HCT116 (cell line): ENCODE results near the gene MCF2L2. TPM values are rescaled to one million over a fixed set of nuclear protein-coding genes. Genes with fewer than 3 reads are reported as not detected.

Source experiments
- ATAC-seq: fragments of 200-7000 bp; cut with Tn5 transposase; 2 replicates; pipeline ENCODE4 v1.9.1; 2020; ENCODE audit warnings: mild to moderate bottlenecking, moderate library complexity
- BruUV-seq: library from RNA; stranded (reverse); fragments of 400-500 nt; replicated peaks from 2 replicates; lab custom pipeline; 2021; lab: Mats Ljungman, UMichigan
- CTCF ChIA-PET: fragments of 300-600 bp; sonication (Branson Sonifier 250); formaldehyde crosslinking; loops from one replicate; lab custom pipeline; 2021; ENCODE audit warnings: antibody characterized with exemption; lab: Charles Lee
- POLR2A ChIA-PET: fragments of 300-600, 350-600 bp; sonication (Branson Sonifier 250); formaldehyde crosslinking; loops from one replicate; lab custom pipeline; 2021; ENCODE audit warnings: antibody characterized with exemption; lab: Charles Lee
- RAD21 ChIA-PET, 2 experiments: fragments of 300-600 bp; sonication (Branson Sonifier 250); formaldehyde crosslinking; loops; one replicate each; lab custom pipeline; 2023; ENCODE audit warnings: low total read pairs in 2 of 2; ENCODE audit not compliant: uncharacterized antibody in 2 of 2, unreplicated experiment in 2 of 2, low non-redundant PET in 1 of 2; lab: Charles Lee
- DNase-seq: peaks from one replicate; pipeline ENCODE4 v3.0.0-alpha.2; 2010; ENCODE audit warnings: low read depth, low spot score
- H2AFZ ChIP-seq: fragments of 200-600 bp; shearing (Covaris generic), sonication (generic); 2 replicates; pipeline ENCODE4 v1.6.1; 2017; ENCODE audit warnings: low read depth, mixed run types, mixed read lengths, antibody characterized with exemption, low read length; ENCODE audit not compliant: poor library complexity, severe bottlenecking
- H3K27ac ChIP-seq: 2 replicates; pipeline ENCODE4 v1.5.1; 2012; ENCODE audit warnings: low read depth, low read length
- H3K27me3 ChIP-seq: fragments of 200-600 bp; sonication (generic); 2 replicates; pipeline ENCODE4 v1.6.1; 2016; ENCODE audit warnings: mixed run types, low read length, mixed read lengths; ENCODE audit not compliant: insufficient read depth
- H3K36me3 ChIP-seq, 2 experiments: fragments of 200-500 bp in 1 of 2; fragments of 200-600 bp in 1 of 2; sonication (Bioruptor generic) in 1 of 2; sonication (generic) in 1 of 2; 2 replicates each; pipeline versions ENCODE4 v1.5.1 to v1.6.1; 2014 to 2016; ENCODE audit warnings: low read length in 2 of 2, inconsistent platforms in 1 of 2, mixed read lengths in 1 of 2, mixed run types in 1 of 2; ENCODE audit not compliant: insufficient read depth in 2 of 2, control insufficient read depth in 1 of 2
- H3K4me1 ChIP-seq, 2 experiments: fragments of 200-600 bp in 1 of 2; sonication (generic) in 1 of 2; 2 replicates each; pipeline versions ENCODE4 v1.5.1 to v1.6.1; 2012 to 2017; ENCODE audit warnings: low read length in 2 of 2, inconsistent platforms in 1 of 2, mild to moderate bottlenecking in 1 of 2, mixed read lengths in 1 of 2, mixed run types in 1 of 2, moderate library complexity in 1 of 2; ENCODE audit not compliant: insufficient read depth in 2 of 2, control insufficient read depth in 1 of 2
- H3K4me2 ChIP-seq: fragments of 200-600 bp; sonication (generic); 2 replicates; pipeline ENCODE4 v1.6.1; 2017; ENCODE audit warnings: mixed run types, low read length, mixed read lengths
- H3K4me3 ChIP-seq, 2 experiments: fragments of 200-600 bp in 1 of 2; sonication (generic) in 1 of 2; replicated peaks in 1 of 2; 2 replicates each; pipeline ENCODE4 v1.5.1; 2011 to 2016; ENCODE audit warnings: low read length in 2 of 2, control low read depth in 1 of 2, low read depth in 1 of 2, mild to moderate bottlenecking in 1 of 2, mixed read lengths in 1 of 2, mixed run types in 1 of 2
- H3K79me2 ChIP-seq: fragments of 200-600 bp; sonication (generic); 2 replicates; pipeline ENCODE4 v1.6.1; 2017; ENCODE audit warnings: mild to moderate bottlenecking, mixed run types, low read length, moderate library complexity, mixed read lengths; ENCODE audit not compliant: insufficient read depth
- H3K9ac ChIP-seq: fragments of 200-600 bp; sonication (generic); 2 replicates; pipeline ENCODE4 v1.6.1; 2016; ENCODE audit warnings: low read length, mixed read lengths
- H3K9me2 ChIP-seq: fragments of 200-600 bp; sonication (generic), shearing (Covaris generic); 2 replicates; pipeline ENCODE4 v1.6.1; 2017; ENCODE audit warnings: mixed run types, mild to moderate bottlenecking, moderate library complexity; ENCODE audit not compliant: insufficient read depth
- H3K9me3 ChIP-seq, 2 experiments: fragments of 200-500 bp in 1 of 2; fragments of 200-600 bp in 1 of 2; sonication (Bioruptor generic) in 1 of 2; sonication (generic) in 1 of 2; 2 replicates each; pipeline ENCODE4 v1.6.1; 2014 to 2017; ENCODE audit warnings: low read length in 2 of 2, mixed read lengths in 2 of 2, inconsistent platforms in 1 of 2, low read depth in 1 of 2, mild to moderate bottlenecking in 1 of 2, mixed run types in 1 of 2, moderate library complexity in 1 of 2; ENCODE audit not compliant: control insufficient read depth in 1 of 2, insufficient read depth in 1 of 2
- H4K20me1 ChIP-seq: fragments of 200-600 bp; sonication (generic), shearing (Covaris generic); 2 replicates; pipeline ENCODE4 v1.6.1; 2017; ENCODE audit warnings: mixed run types, mild to moderate bottlenecking, moderate library complexity; ENCODE audit not compliant: insufficient read depth
- CEBPB ChIP-seq: IDR thresholded peaks from 2 replicates; pipeline ENCODE4 v1.6.1; 2012; ENCODE audit warnings: low read depth
- CTCF ChIP-seq, 3 experiments: fragments of 200-600 bp in 1 of 3; sonication (generic) in 1 of 3; IDR thresholded peaks in 2 of 3; conservative IDR thresholded peaks in 1 of 3; 2 replicates each; pipeline ENCODE4 v1.5.1; 2012 to 2017; ENCODE audit warnings: low read depth in 2 of 3, low read length in 2 of 3, antibody characterized with exemption in 1 of 3, borderline replicate concordance in 1 of 3, control low read depth in 1 of 3, mild to moderate bottlenecking in 1 of 3, mixed read lengths in 1 of 3, mixed run types in 1 of 3, moderate library complexity in 1 of 3; ENCODE audit not compliant: insufficient read depth in 1 of 3
- FOSL1 ChIP-seq: IDR thresholded peaks from 2 replicates; pipeline ENCODE4 v1.6.1; 2012; ENCODE audit warnings: low read depth
- JUND ChIP-seq: IDR thresholded peaks from 2 replicates; pipeline ENCODE4 v1.6.1; 2012
- POLR2A ChIP-seq: IDR thresholded peaks from 2 replicates; pipeline ENCODE4 v1.7.0; 2011; ENCODE audit warnings: borderline replicate concordance; ENCODE audit not compliant: insufficient read depth, insufficient read length; ENCODE audit errors: extremely low read depth
- POLR2AphosphoS5 ChIP-seq: IDR thresholded peaks from 2 replicates; pipeline ENCODE4 v1.6.1; 2011; ENCODE audit warnings: mild to moderate bottlenecking, low read depth, low read length, moderate library complexity
- RAD21 ChIP-seq: IDR thresholded peaks from 2 replicates; pipeline ENCODE4 v1.6.1; 2012; ENCODE audit warnings: low read depth, mild to moderate bottlenecking
- SIN3A ChIP-seq: IDR thresholded peaks from 2 replicates; pipeline ENCODE4 v1.6.1; 2012; ENCODE audit warnings: low read depth
- SP1 ChIP-seq: IDR thresholded peaks from 2 replicates; pipeline ENCODE4 v1.6.1; 2012; ENCODE audit warnings: low read depth
- SRF ChIP-seq: IDR thresholded peaks from 2 replicates; pipeline ENCODE4 v1.6.1; 2012; ENCODE audit warnings: low read depth
- TCF7L2 ChIP-seq: IDR thresholded peaks from 2 replicates; pipeline ENCODE4 v1.7.0; 2011; ENCODE audit warnings: borderline replicate concordance, inconsistent platforms; ENCODE audit not compliant: insufficient read depth, insufficient read length; ENCODE audit errors: extremely low read depth
- ZFX ChIP-seq: fragments of 450-650 bp; IDR thresholded peaks from 2 replicates; pipeline ENCODE4 v1.6.1; 2017
- ZNF274 ChIP-seq: fragments of 200-500 bp; sonication (Bioruptor generic); IDR thresholded peaks from 2 replicates; pipeline ENCODE4 v1.6.1; 2014; ENCODE audit warnings: mild to moderate bottlenecking, low read depth, low read length, inconsistent platforms
- intact Hi-C: fragments of 100-400 bp; cut with micrococcal nuclease; formaldehyde crosslinking; loops from 2 replicates; pipeline ENCODE4 v1.10.0; 2022
- total RNA-seq: library from RNA; stranded (reverse); gene quantifications from one replicate; pipeline ENCODE4 v1.2.1, GENCODE V29; 2021; ENCODE audit not compliant: unreplicated experiment
- TF ChIP-seq, protein P1 (sequence below): IDR thresholded peaks from 2 replicates; pipeline ENCODE4 v1.6.1; 2012
- TF ChIP-seq, protein P2 (sequence below): IDR thresholded peaks from 2 replicates; pipeline ENCODE4 v1.6.1; 2012
- TF ChIP-seq, protein P3 (sequence below): IDR thresholded peaks from 2 replicates; pipeline ENCODE4 v1.6.1; 2011; ENCODE audit warnings: mild to moderate bottlenecking, low read length, moderate library complexity; ENCODE audit not compliant: insufficient replicate concordance; ENCODE audit errors: extremely low read depth

Gene MCF2L2
- total RNA-seq, 1 experiment from 2014 or later = 1.5 TPM

DNA sequence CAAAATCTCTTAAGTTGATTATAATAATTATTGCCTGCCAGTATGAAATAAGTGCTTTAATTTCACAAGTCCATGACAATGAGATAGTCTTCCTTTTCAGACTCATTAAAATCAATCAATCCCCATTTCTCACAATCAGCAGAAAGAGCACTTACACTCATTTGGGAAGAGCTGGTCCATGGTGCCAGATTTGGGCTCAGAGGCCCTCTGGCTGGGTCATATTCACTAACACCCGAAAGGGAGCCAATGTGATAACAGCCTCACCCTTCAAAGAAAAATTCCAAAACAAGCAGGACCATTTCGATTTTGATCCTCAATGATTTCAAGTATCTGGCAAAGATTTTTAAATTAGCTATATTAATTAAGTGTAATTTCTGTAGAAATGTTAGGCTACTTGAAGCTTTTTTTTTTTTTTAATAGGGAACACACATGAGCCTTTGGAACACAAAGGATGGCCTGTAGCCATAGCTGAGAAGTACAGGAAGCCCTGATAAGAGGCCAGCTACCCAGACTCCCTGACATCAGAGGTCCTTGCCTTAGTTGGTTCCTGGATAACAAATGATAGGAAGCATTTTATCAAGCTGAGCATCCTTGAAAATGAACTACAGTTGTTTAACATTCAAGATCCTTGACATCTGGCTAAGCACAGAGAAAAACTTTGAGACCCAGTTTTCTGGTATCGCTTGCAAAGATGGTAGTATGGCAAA is 17.1 kb downstream of the MCF2L2 start:
- H3K9me2 ChIP-seq = no peaks in the 10 kb centered on the region
- no peak overlapping the region for H3K27ac ChIP-seq
- ATAC-seq (no peak), DNase-seq (no peak)
- intact Hi-C loops = no loop called here
- H3K4me2 ChIP-seq = no peak overlapping the region
- TF ChIP-seq TCF7L2 (no peak), CEBPB (no peak), ZFX (no peak), ZNF274 (no peak), FOSL1 (no peak), SRF (no peak)
- TF ChIP-seq, protein P1, sequence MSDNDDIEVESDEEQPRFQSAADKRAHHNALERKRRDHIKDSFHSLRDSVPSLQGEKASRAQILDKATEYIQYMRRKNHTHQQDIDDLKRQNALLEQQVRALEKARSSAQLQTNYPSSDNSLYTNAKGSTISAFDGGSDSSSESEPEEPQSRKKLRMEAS = no peak
- TF ChIP-seq, protein P2, sequence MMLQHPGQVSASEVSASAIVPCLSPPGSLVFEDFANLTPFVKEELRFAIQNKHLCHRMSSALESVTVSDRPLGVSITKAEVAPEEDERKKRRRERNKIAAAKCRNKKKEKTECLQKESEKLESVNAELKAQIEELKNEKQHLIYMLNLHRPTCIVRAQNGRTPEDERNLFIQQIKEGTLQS = no peak
- no peaks in the 10 kb centered on the region for H4K20me1 ChIP-seq
- H3K4me3 ChIP-seq = no peak overlapping the region
- no peaks in the 10 kb centered on the region for H3K9me3 ChIP-seq
- ChIA-PET RAD21 (no interaction called here), CTCF (no interaction called here), POLR2A (interaction anchor here (1.7 kb wide), 1 partner anchor 10 kb away, joined by 4 read pairs; no protein-coding TSS in a partner anchor)
- H3K79me2 ChIP-seq = no peaks in the 10 kb centered on the region
- H3K9ac ChIP-seq = no peak overlapping the region
- no peaks in the 10 kb centered on the region for H3K4me1 ChIP-seq
- H3K36me3 ChIP-seq = no peaks in the 10 kb centered on the region
- H2AFZ ChIP-seq = no peak overlapping the region
- no peaks in the 10 kb centered on the region for H3K27me3 ChIP-seq
- no TSS peak for BruUV-seq

- H3K4me2 ChIP-seq = no peak overlapping the region
- ChIA-PET RAD21 (no interaction called here), POLR2A (interaction anchor here (1.7 kb wide), 1 partner anchor 11 kb away, joined by 4 read pairs; no protein-coding TSS in a partner anchor)
- H3K9me3 ChIP-seq = no peaks in the 10 kb centered on the region
- H3K4me1 ChIP-seq = no peaks in the 10 kb centered on the region
- H3K4me3 ChIP-seq = no peak overlapping the region
- ATAC-seq = no peak
- no peaks in the 10 kb centered on the region for H4K20me1 ChIP-seq
- no peak overlapping the region for H3K9ac ChIP-seq
- TF ChIP-seq RAD21 = no peak
- no peak for TF ChIP-seq CEBPB
- TF ChIP-seq JUND = no peak
- TF ChIP-seq POLR2AphosphoS5 = no peak
- no peak for TF ChIP-seq SIN3A
- TF ChIP-seq, protein P3, sequence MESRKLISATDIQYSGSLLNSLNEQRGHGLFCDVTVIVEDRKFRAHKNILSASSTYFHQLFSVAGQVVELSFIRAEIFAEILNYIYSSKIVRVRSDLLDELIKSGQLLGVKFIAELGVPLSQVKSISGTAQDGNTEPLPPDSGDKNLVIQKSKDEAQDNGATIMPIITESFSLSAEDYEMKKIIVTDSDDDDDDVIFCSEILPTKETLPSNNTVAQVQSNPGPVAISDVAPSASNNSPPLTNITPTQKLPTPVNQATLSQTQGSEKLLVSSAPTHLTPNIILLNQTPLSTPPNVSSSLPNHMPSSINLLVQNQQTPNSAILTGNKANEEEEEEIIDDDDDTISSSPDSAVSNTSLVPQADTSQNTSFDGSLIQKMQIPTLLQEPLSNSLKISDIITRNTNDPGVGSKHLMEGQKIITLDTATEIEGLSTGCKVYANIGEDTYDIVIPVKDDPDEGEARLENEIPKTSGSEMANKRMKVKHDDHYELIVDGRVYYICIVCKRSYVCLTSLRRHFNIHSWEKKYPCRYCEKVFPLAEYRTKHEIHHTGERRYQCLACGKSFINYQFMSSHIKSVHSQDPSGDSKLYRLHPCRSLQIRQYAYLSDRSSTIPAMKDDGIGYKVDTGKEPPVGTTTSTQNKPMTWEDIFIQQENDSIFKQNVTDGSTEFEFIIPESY = no peak
- no peak for TF ChIP-seq POLR2A
- TF ChIP-seq, protein P1 = no peak
- TF ChIP-seq CTCF (IDR thresholded peaks at IDR 0.05 in 2 of 3, conservative IDR thresholded peaks at IDR 0.05 in 1 of 3; ENCODE audit: borderline replicate concordance in 1 of 3, insufficient read depth in 1 of 3, low read depth in 2 of 3, low read length in 2 of 3) = no peak
- TF ChIP-seq SP1 = no peak
- TF ChIP-seq ZNF274 = no peak
- TF ChIP-seq ZFX = no peak
- TF ChIP-seq, all 23 proteins: peak for 0
- intact Hi-C loops = no loop called here
- H3K36me3 ChIP-seq = no peaks in the 10 kb centered on the region
- DNase-seq = no peak
- CTCF ChIA-PET = no interaction called here
- H2AFZ ChIP-seq = no peak overlapping the region
- H3K79me2 ChIP-seq = no peaks in the 10 kb centered on the region
- H3K27me3 ChIP-seq = no peaks in the 10 kb centered on the region
- BruUV-seq = no TSS peak
- H3K27ac ChIP-seq = no peak overlapping the region
- no peaks in the 10 kb centered on the region for H3K9me2 ChIP-seq
Observed at GRCh38 chr3:183410759-183411158, 17.7 kb downstream of the MCF2L2 start.
